CD4-positive, CD25-positive, alpha-beta regulatory T cell (primary cell): ENCODE results near the gene DDX17. TPM values are rescaled to one million over a fixed set of nuclear protein-coding genes. Genes with fewer than 3 reads are reported as not detected.

Source experiments
- ATAC-seq, 2 donors: fragments of 150-1000 bp; cut with Tn5 transposase; one replicate each; pipeline ENCODE4 v1.10.0; 2021; ENCODE audit warnings: low read depth in 2 of 2, moderate number of reproducible peaks in 2 of 2, moderate library complexity in 1 of 2
- DNase-seq, 3 donors: peaks; one replicate each; pipeline versions ENCODE4 v3.0.0 to v3.0.0-alpha.2; 2012 to 2022; ENCODE audit warnings: mixed read lengths in 1 of 3
- H3K27ac ChIP-seq: one replicate; pipeline ENCODE4 v1.7.0; 2013; ENCODE audit warnings: mild to moderate bottlenecking, low read length; ENCODE audit not compliant: insufficient read depth, poor library complexity, severe bottlenecking
- H3K27me3 ChIP-seq: one replicate; pipeline ENCODE4 v1.7.0; 2013; ENCODE audit warnings: low read length; ENCODE audit not compliant: control insufficient read depth, insufficient read depth
- H3K36me3 ChIP-seq: one replicate; pipeline ENCODE4 v1.7.0; 2013; ENCODE audit warnings: mild to moderate bottlenecking, low read length, moderate library complexity; ENCODE audit not compliant: control insufficient read depth, insufficient read depth
- H3K4me1 ChIP-seq: 2 replicates; pipeline ENCODE4 v1.7.0; 2013; ENCODE audit warnings: mild to moderate bottlenecking, low read length; ENCODE audit not compliant: insufficient read depth, control insufficient read depth, poor library complexity, severe bottlenecking
- H3K4me3 ChIP-seq: one replicate; pipeline ENCODE4 v1.7.0; 2013; ENCODE audit warnings: low read depth, mild to moderate bottlenecking, low read length, moderate library complexity
- H3K9me3 ChIP-seq, 2 experiments: 1 replicate in 1 of 2; 2 replicates in 1 of 2; pipeline ENCODE4 v1.7.0; 2013; ENCODE audit warnings: low read length in 2 of 2, mild to moderate bottlenecking in 1 of 2, moderate library complexity in 1 of 2; ENCODE audit not compliant: control insufficient read depth in 2 of 2
- H3K27ac Mint-ChIP-seq, 3 donors: one replicate each; pipeline ENCODE4 v1.8.0; 2020 to 2022; ENCODE audit warnings: mild to moderate bottlenecking in 3 of 3, mixed read lengths in 3 of 3, moderate library complexity in 2 of 3
- H3K27me3 Mint-ChIP-seq: one replicate; pipeline ENCODE4 v1.8.0; 2022; ENCODE audit warnings: mild to moderate bottlenecking, mixed read lengths
- H3K36me3 Mint-ChIP-seq: one replicate; pipeline ENCODE4 v1.8.0; 2020; ENCODE audit warnings: mixed read lengths
- H3K4me1 Mint-ChIP-seq, 4 donors: one replicate each; pipeline ENCODE4 v1.8.0; 2020 to 2022; ENCODE audit warnings: mixed read lengths in 4 of 4, mild to moderate bottlenecking in 1 of 4
- H3K4me3 Mint-ChIP-seq, 4 donors: one replicate each; pipeline ENCODE4 v1.8.0; 2020 to 2022; ENCODE audit warnings: mild to moderate bottlenecking in 4 of 4, mixed read lengths in 4 of 4, moderate library complexity in 3 of 4
- H3K9me3 Mint-ChIP-seq, 7 donors: one replicate each; pipeline ENCODE4 v1.8.0; 2020 to 2022; ENCODE audit warnings: mixed read lengths in 7 of 7, mild to moderate bottlenecking in 3 of 7, moderate library complexity in 2 of 7
- polyA plus RNA-seq, 4 donors: library from polyadenylated mRNA; unstranded; fragments of 300-500 nt; fragmentation: Illumina TruSeq; gene quantifications; one replicate each; pipeline ENCODE4 v1.2.3, GENCODE V29; 2021
- total RNA-seq: library from RNA; stranded (reverse); gene quantifications from one replicate; pipeline ENCODE4 v1.2.3, GENCODE V29; 2022

The DDX17 gene
- total and polyA plus RNA-seq, 5 donors from 2014 or later, result 36.5 to 658 (median 44.4) TPM

- Histone ChIP-seq H3K4me3 (no peak overlapping the region), H3K9me3 (no peaks in the 10 kb centered on the region), H3K36me3 (no peaks in the 10 kb centered on the region), H3K27me3 (peaks cover 2% of the 10 kb centered on the region), H3K4me1 (peaks cover 11% of the 10 kb centered on the region), H3K27ac (no peak overlapping the region)
- DNase-seq, result no peak
- ATAC-seq, result no peak
- Mint-ChIP-seq H3K27me3 (peaks cover 29% of the 10 kb centered on the region), H3K36me3 (no peaks in the 10 kb centered on the region), H3K9me3 (no peaks in the 10 kb centered on the region), H3K4me3 (peak overlapping the region in 1 of 4 donors; percentile 16), H3K4me1 (peaks cover 0 to 15% (median 7%) of the 10 kb centered on the region in 4 donors), H3K27ac (no peak overlapping the region)
Observed at GRCh38 chr22:38469306-38469781, 36.8 kb downstream of the DDX17 start.

- Histone ChIP-seq H3K27ac (no peak overlapping the region), H3K27me3 (peaks cover 2% of the 10 kb centered on the region), H3K36me3 (no peaks in the 10 kb centered on the region), H3K4me1 (peaks cover 11% of the 10 kb centered on the region), H3K9me3 (no peaks in the 10 kb centered on the region), H3K4me3 (no peak overlapping the region)
- ATAC-seq, result peak in 1 of 2 donors; percentile 8
- no peaks in the 10 kb centered on the region for H3K36me3 Mint-ChIP-seq
- no peak overlapping the region for H3K27ac Mint-ChIP-seq
- H3K4me3 Mint-ChIP-seq, result peak overlapping the region in 3 of 4 donors; percentile 58 to 77 (median 64)
- H3K4me1 Mint-ChIP-seq, result peaks cover 0 to 13% (median 4%) of the 10 kb centered on the region in 4 donors
- no peak for DNase-seq
- peaks cover 31% of the 10 kb centered on the region for H3K27me3 Mint-ChIP-seq
- H3K9me3 Mint-ChIP-seq, result no peaks in the 10 kb centered on the region
Observed at GRCh38 chr22:38468443-38469305, 37.4 kb downstream of the DDX17 start.

GRCh38 chr22:38467904-38468442 is 38.1 kb downstream of the DDX17 start, which contains the start of gene KDELR3:
Gene KDELR3 (plus strand): TSS chr22:38468096. CDS start chr22:38468234, 138 bp downstream.
- no peaks in the 10 kb centered on the region for H3K36me3 ChIP-seq
- peaks cover 2% of the 10 kb centered on the region for H3K27me3 ChIP-seq
- ATAC-seq, result peak; percentile 49 to 51
- H3K4me1 ChIP-seq, result peaks cover 11% of the 10 kb centered on the region
- peaks cover 38% of the 10 kb centered on the region for H3K27me3 Mint-ChIP-seq
- H3K36me3 Mint-ChIP-seq, result no peaks in the 10 kb centered on the region
- DNase-seq, result peak in 1 of 3 donors; percentile 38
- H3K27ac Mint-ChIP-seq, result peak within 1 kb of the TSS in 1 of 3 donors; percentile 56
- peak within 1 kb of the TSS; percentile 63 to 79 (median 72) for H3K4me3 Mint-ChIP-seq
- no peak within 1 kb of the TSS for H3K4me3 ChIP-seq
- H3K4me1 Mint-ChIP-seq, result peaks cover 0 to 13% (median 4%) of the 10 kb centered on the region in 4 donors
- no peak within 1 kb of the TSS for H3K27ac ChIP-seq
- H3K9me3 Mint-ChIP-seq, result no peaks in the 10 kb centered on the region
- H3K9me3 ChIP-seq, result no peaks in the 10 kb centered on the region

- Mint-ChIP-seq H3K36me3 (no peaks in the 10 kb centered on the region), H3K9me3 (no peaks in the 10 kb centered on the region), H3K4me1 (peaks cover 0 to 13% (median 4%) of the 10 kb centered on the region in 4 donors), H3K4me3 (peak overlapping the region; percentile 54 to 72 (median 68)), H3K27me3 (peaks cover 39% of the 10 kb centered on the region), H3K27ac (peak overlapping the region in 1 of 3 donors; percentile 56)
- no peaks in the 10 kb centered on the region for H3K9me3 ChIP-seq
- peaks cover 2% of the 10 kb centered on the region for H3K27me3 ChIP-seq
- peaks cover 11% of the 10 kb centered on the region for H3K4me1 ChIP-seq
- ATAC-seq, result no peak
- no peaks in the 10 kb centered on the region for H3K36me3 ChIP-seq
- no peak overlapping the region for H3K27ac ChIP-seq
- no peak for DNase-seq
- no peak overlapping the region for H3K4me3 ChIP-seq
Observed at GRCh38 chr22:38467438-38467903, 38.6 kb downstream of the DDX17 start.

- no peak overlapping the region for H3K4me3 ChIP-seq
- Mint-ChIP-seq H3K4me1 (peaks cover 0 to 13% (median 4%) of the 10 kb centered on the region in 4 donors), H3K4me3 (peak overlapping the region in 2 of 4 donors; percentile 48 to 63), H3K9me3 (no peaks in the 10 kb centered on the region), H3K27me3 (peaks cover 55% of the 10 kb centered on the region), H3K36me3 (no peaks in the 10 kb centered on the region), H3K27ac (no peak overlapping the region)
- H3K9me3 ChIP-seq, result no peaks in the 10 kb centered on the region
- H3K36me3 ChIP-seq, result no peaks in the 10 kb centered on the region
- peaks cover 4% of the 10 kb centered on the region for H3K27me3 ChIP-seq
- no peak for ATAC-seq
- H3K27ac ChIP-seq, result no peak overlapping the region
- DNase-seq, result no peak
- peaks cover 19% of the 10 kb centered on the region for H3K4me1 ChIP-seq
Observed at GRCh38 chr22:38465673-38466490, 40.2 kb downstream of the DDX17 start.

GRCh38 chr22:38464992-38465672 is 41.0 kb downstream of the DDX17 start:
- no peak overlapping the region for H3K27ac ChIP-seq
- H3K36me3 ChIP-seq, result no peaks in the 10 kb centered on the region
- ATAC-seq (no peak), DNase-seq (no peak)
- Mint-ChIP-seq H3K27me3 (peaks cover 61% of the 10 kb centered on the region), H3K27ac (no peak overlapping the region), H3K36me3 (no peaks in the 10 kb centered on the region), H3K4me3 (no peak overlapping the region), H3K4me1 (peaks cover 0 to 16% (median 4%) of the 10 kb centered on the region in 4 donors), H3K9me3 (no peaks in the 10 kb centered on the region)
- H3K4me1 ChIP-seq, result peaks cover 19% of the 10 kb centered on the region
- peaks cover 10% of the 10 kb centered on the region for H3K27me3 ChIP-seq
- no peak overlapping the region for H3K4me3 ChIP-seq
- no peaks in the 10 kb centered on the region for H3K9me3 ChIP-seq
